Thyroid gland (tissue), 4 donors: ENCODE data around the gene SERINC2. TPM values are rescaled to one million over a fixed set of nuclear protein-coding genes. Genes with fewer than 3 reads are reported as not detected.
A peak's percentile ranks its signal among the peaks of the same experiment; 100 is the strongest.

ENCODE experiments used
- DNase-seq, 2 donors: peaks; one replicate each; pipeline ENCODE4 v3.0.0-alpha.2; 2019
- H3K27ac ChIP-seq, 3 donors: fragments of 200-600 bp; sonication (generic); 1 replicate in 2 of 3; 2 replicates in 1 of 3; pipeline ENCODE4 v1.5.1; 2016 to 2019; ENCODE audit warnings: mild to moderate bottlenecking in 1 of 3, moderate library complexity in 1 of 3
- H3K27me3 ChIP-seq: fragments of 200-600 bp; sonication (generic); one replicate; pipeline ENCODE4 v1.5.1; 2019
- H3K36me3 ChIP-seq, 2 donors: fragments of 200-600 bp; sonication (generic); one replicate each; pipeline ENCODE4 v1.5.1; 2016 to 2019
- H3K4me1 ChIP-seq, 2 donors: fragments of 200-600 bp; sonication (generic); one replicate each; pipeline ENCODE4 v1.5.1; 2017 to 2019
- H3K4me3 ChIP-seq, 3 donors: fragments of 200-600 bp; sonication (generic); replicated peaks in 1 of 3; 1 replicate in 2 of 3; 2 replicates in 1 of 3; pipeline ENCODE4 v1.5.1; 2016; ENCODE audit warnings: mild to moderate bottlenecking in 1 of 3
- H3K9me3 ChIP-seq: fragments of 200-600 bp; sonication (generic); one replicate; pipeline ENCODE4 v1.5.1; 2017
- POLR2A ChIP-seq, 2 donors: fragments of 450-650 bp; IDR thresholded peaks; one replicate each; pipeline ENCODE4 v1.6.1; 2017; ENCODE audit warnings: antibody characterized with exemption in 2 of 2, mild to moderate bottlenecking in 2 of 2, moderate library complexity in 1 of 2
- WGBS, 2 donors: methylation state at CpG; one replicate each; pipeline ENCODE4 v1.1.5; 2017; 5-methylcytosine and 5-hydroxymethylcytosine counted together
- intact Hi-C: fragments of 100-400 bp; cut with DNase I; formaldehyde crosslinking; loops from one replicate; pipeline ENCODE4 v1.15.1; 2023
- total RNA-seq, 4 donors: library from RNA; depleted of rRNA; stranded (reverse); fragments of >200 nt; gene quantifications; one replicate each; pipeline ENCODE4 v1.2.3, GENCODE V29; 2016
- TF ChIP-seq, protein P1 (sequence below), 6 experiments: fragments of 200-600 bp in 3 of 6; fragments of 450-650 bp in 3 of 6; sonication (generic) in 3 of 6; IDR thresholded peaks; one replicate each; pipeline ENCODE4 v1.5.1; 2016 to 2019; ENCODE audit warnings: antibody characterized with exemption in 6 of 6, mild to moderate bottlenecking in 2 of 6, inconsistent platforms in 1 of 6, moderate library complexity in 1 of 6

SERINC2 gene
- total RNA-seq, 4 donors from 2014 or later = 28.9 to 57.7 (median 37.7) TPM

DNA sequence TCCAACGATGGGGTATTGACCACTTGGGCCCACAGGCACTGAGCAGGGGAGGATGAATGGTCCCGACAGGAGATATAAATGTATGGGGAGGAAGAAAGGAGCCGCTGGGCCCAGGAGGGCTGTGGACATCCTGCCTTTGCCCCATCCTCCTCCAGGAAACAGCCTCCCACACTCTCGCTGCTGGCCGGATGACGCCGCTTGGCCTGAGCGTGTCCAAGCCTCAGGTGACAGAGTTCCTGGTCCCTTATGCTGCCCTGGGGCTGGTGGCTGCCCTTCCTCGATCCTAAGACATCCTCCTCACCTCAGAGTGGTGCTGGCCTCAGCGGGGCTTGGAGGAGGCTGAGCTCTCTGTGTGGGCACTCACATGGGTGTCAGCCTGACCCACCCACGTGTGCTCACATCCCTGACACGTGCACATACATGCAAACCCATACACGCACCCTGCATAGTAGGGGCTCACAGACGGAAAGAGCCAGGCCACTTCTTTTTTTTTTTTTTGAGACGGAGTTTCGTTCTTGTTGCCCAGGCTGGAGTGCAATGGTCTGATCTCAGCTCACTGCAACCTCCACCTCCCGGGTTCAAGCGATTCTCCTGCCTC is 5.9 kb upstream of the SERINC2 start:
- Histone ChIP-seq H3K36me3 (no peaks in the 10 kb centered on the region), H3K4me1 (no peaks in the 10 kb centered on the region), H3K27ac (no peak overlapping the region), H3K4me3 (no peak overlapping the region), H3K27me3 (no peaks in the 10 kb centered on the region), H3K9me3 (no peaks in the 10 kb centered on the region)
- intact Hi-C loops = no loop called here
- 81 to 90% methylated on average over 18 of the region's 18 CpGs for WGBS, 2 donors
- TF ChIP-seq, protein P1, sequence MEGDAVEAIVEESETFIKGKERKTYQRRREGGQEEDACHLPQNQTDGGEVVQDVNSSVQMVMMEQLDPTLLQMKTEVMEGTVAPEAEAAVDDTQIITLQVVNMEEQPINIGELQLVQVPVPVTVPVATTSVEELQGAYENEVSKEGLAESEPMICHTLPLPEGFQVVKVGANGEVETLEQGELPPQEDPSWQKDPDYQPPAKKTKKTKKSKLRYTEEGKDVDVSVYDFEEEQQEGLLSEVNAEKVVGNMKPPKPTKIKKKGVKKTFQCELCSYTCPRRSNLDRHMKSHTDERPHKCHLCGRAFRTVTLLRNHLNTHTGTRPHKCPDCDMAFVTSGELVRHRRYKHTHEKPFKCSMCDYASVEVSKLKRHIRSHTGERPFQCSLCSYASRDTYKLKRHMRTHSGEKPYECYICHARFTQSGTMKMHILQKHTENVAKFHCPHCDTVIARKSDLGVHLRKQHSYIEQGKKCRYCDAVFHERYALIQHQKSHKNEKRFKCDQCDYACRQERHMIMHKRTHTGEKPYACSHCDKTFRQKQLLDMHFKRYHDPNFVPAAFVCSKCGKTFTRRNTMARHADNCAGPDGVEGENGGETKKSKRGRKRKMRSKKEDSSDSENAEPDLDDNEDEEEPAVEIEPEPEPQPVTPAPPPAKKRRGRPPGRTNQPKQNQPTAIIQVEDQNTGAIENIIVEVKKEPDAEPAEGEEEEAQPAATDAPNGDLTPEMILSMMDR (IDR thresholded peaks at IDR 0.05) = no peak
- no peak for TF ChIP-seq POLR2A (IDR thresholded peaks at IDR 0.05)
- no peak for DNase-seq

DNA sequence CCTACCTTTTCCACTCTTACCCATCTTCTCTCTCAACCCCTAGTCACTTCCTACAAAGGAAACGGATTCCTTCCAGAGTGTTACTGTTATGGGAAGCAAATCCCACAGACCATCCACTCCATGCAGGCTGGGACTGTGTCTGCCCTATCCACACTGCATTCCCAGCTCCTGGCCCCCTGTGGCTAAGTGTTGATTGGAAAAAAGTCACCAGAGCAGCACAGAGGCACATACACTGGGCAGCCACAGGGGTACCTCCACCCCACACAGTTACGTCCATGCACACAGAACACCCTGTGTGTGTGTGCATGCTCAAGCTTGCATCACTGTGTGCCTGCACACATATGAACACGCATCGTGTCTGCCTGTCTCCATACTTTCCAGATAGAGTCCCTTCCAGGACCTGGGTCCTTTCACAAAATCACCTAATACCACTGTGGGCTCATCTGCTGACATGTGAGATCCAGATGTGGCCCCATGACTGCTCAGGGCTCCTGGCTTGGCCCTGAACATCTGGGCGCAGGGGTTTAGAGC is 4.2 kb upstream of the SERINC2 start:
- Histone ChIP-seq H3K36me3 (no peaks in the 10 kb centered on the region), H3K27ac (no peak overlapping the region), H3K4me3 (no peak overlapping the region), H3K9me3 (no peaks in the 10 kb centered on the region), H3K27me3 (no peaks in the 10 kb centered on the region), H3K4me1 (peaks cover 5 to 8% of the 10 kb centered on the region in 2 donors)
- intact Hi-C loops = no loop called here
- 85 to 90% methylated on average over 5 of the region's 5 CpGs for WGBS, 2 donors
- no peak for TF ChIP-seq POLR2A (IDR thresholded peaks at IDR 0.05)
- TF ChIP-seq, protein P1 (IDR thresholded peaks at IDR 0.05) = no peak
- no peak for DNase-seq

DNA sequence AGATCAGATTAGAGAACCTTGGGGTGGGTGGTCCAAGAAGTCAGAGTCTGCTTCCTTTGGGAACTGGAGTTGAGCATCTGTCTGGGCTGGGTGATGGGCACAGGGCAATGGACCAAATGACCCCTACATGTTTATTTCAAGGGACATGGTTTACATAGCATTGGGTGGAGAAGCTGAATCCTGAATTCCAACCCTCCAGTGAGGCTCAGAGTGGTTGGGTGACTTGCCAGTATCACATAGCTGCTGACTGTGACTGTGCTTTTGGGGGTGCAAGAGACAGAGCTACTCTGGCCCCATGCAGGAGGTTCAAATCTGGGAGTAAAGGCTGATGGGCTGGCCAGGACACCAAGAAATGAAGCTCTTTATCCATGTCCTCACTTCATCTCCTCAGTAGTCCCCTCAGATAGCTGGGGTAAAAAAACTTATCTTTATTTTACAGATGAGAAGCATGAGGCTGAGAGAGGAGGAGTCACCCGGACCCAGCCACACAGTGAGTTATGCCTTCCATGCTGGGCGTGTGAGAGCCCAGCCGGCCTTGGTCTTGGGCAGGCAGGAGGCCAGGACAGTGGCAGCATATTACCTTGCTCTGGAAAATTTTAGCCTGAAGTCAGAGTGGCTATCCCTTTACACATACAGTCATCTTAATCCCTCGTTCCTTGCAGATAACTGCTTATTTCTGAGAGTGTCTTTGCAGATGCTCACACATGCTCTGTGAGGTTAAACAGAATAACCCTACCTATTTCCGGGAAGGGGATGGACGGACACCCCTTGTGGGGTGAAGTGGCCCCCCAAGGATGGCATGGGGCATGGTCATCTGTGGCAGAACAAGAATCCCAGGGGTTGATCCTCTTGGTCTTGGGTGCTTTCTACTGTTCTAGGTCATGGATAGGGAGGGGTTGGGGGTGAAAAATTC is 2.8 kb upstream of the SERINC2 start:
- no peak overlapping the region for H3K4me3 ChIP-seq
- no peak for TF ChIP-seq POLR2A (IDR thresholded peaks at IDR 0.05)
- TF ChIP-seq, protein P1 (IDR thresholded peaks at IDR 0.05) = no peak
- H3K9me3 ChIP-seq = no peaks in the 10 kb centered on the region
- no peak for DNase-seq
- H3K27ac ChIP-seq = no peak overlapping the region
- H3K4me1 ChIP-seq = peaks cover 5 to 16% of the 10 kb centered on the region in 2 donors
- H3K27me3 ChIP-seq = no peaks in the 10 kb centered on the region
- H3K36me3 ChIP-seq = no peaks in the 10 kb centered on the region
- intact Hi-C loops = no loop called here
- WGBS, 2 donors = 72% methylated on average over 6 of the region's 6 CpGs

DNA sequence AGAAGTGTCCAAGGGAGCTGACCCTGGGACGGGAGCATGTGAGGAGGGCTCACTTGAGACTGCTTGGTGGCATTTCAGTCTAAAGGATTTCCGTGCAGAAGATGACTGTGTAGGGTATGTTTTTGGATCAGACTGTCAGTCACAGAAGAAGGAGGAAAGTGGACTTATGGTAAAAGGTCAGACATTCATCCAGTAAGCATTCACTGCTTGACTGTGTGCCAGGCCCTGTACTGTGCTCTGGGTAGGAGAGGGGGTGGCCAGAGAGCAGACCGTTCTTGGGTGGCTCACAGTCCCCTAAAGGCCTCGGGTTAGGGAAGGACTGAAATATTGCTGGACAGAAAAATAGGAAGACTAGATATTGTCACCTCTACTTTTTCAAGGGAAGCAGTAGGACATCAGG is 2.1 kb upstream of the SERINC2 start:
- 80 to 82% methylated on average over 4 of the region's 4 CpGs for WGBS, 2 donors
- Histone ChIP-seq H3K4me3 (no peak overlapping the region), H3K9me3 (no peaks in the 10 kb centered on the region), H3K27ac (no peak overlapping the region), H3K36me3 (no peaks in the 10 kb centered on the region), H3K4me1 (peaks cover 5 to 16% of the 10 kb centered on the region in 2 donors), H3K27me3 (no peaks in the 10 kb centered on the region)
- DNase-seq = no peak
- intact Hi-C loops = no loop called here
- TF ChIP-seq POLR2A (IDR thresholded peaks at IDR 0.05) = no peak
- TF ChIP-seq, protein P1 (IDR thresholded peaks at IDR 0.05) = no peak

DNA sequence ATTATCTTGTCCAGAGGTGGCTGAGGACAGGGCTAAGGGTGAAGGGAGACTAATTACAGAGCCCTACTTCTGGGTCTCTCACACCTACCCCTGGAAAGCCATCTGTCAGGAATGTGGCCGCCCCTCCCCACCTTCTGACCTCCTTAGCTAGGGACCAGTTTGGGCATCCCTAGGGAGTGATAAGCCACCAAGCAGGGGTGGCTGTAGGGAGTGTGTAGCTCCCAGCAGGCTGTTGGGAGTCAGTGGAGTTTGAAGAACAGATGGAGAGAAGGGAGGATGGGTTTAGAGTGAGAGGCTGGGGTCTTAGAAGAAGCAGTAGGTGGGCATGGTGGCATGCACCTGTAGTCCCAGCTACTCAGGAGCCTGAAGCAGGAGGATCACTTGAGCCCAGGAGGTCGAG is 808 bp upstream of the SERINC2 start:
- H3K27me3 ChIP-seq = no peaks in the 10 kb centered on the region
- DNase-seq = no peak
- no peak overlapping the region for H3K27ac ChIP-seq
- H3K4me1 ChIP-seq = peaks cover 5 to 16% of the 10 kb centered on the region in 2 donors
- H3K4me3 ChIP-seq = peak overlapping the region in 1 of 3 donors; percentile 80
- intact Hi-C loops = no loop called here
- 52 to 56% methylated on average over 1 to 2 of the region's 2 CpGs for WGBS, 2 donors
- no peaks in the 10 kb centered on the region for H3K36me3 ChIP-seq
- H3K9me3 ChIP-seq = no peaks in the 10 kb centered on the region
- TF ChIP-seq, protein P1 (IDR thresholded peaks at IDR 0.05) = no peak
- no peak for TF ChIP-seq POLR2A (IDR thresholded peaks at IDR 0.05)
